Colonic mucosa (tissue), 4 donors: Measurements from ENCODE around the gene NFIA. TPM values are rescaled to one million over a fixed set of nuclear protein-coding genes. Genes with fewer than 3 reads are reported as not detected.

Experiments
- DNase-seq: peaks from one replicate; pipeline ENCODE4 v3.0.0-alpha.2; 2020
- H3K27ac ChIP-seq: fragments of 200-600 bp; one replicate; pipeline ENCODE4 v1.8.0; 2021
- H3K27me3 ChIP-seq: fragments of 200-600 bp; one replicate; pipeline ENCODE4 v1.8.0; 2021
- H3K36me3 ChIP-seq: fragments of 200-600 bp; one replicate; pipeline ENCODE4 v1.8.0; 2021
- H3K4me1 ChIP-seq: fragments of 200-600 bp; one replicate; pipeline ENCODE4 v1.8.0; 2021; ENCODE audit warnings: mild to moderate bottlenecking
- H3K4me3 ChIP-seq: fragments of 200-600 bp; one replicate; pipeline ENCODE4 v1.8.0; 2021
- H3K9ac ChIP-seq, 2 donors: one replicate each; pipeline ENCODE4 v1.7.0; 2013; ENCODE audit warnings: control low read depth in 2 of 2, low read depth in 2 of 2, low read length in 2 of 2
- H3K9me3 ChIP-seq: fragments of 200-600 bp; one replicate; pipeline ENCODE4 v1.8.0; 2021
- CTCF ChIP-seq: fragments of 200-600 bp; IDR thresholded peaks from one replicate; pipeline ENCODE4 v1.8.0; 2022; ENCODE audit warnings: antibody characterized with exemption, mild to moderate bottlenecking
- intact Hi-C: fragments of 100-400 bp; cut with DNase I; formaldehyde crosslinking; loops from one replicate; pipeline ENCODE4 v1.14.1; 2022
- total RNA-seq, 2 donors: library from RNA; stranded (reverse); fragmentation: NEBNext Ultra II Directional in 1 of 2; extraction: Animal tissue kit (Norgen Biotek cat#: 25700) in 1 of 2; gene quantifications; one replicate each; pipeline ENCODE4 v1.2.1, GENCODE V29; 2021
- donor health status: healthy.
- donor health status: DM: no; HTN: no; CAD: no.
- donor health status: DM: no; HTN: no; CAD: no.

NFIA gene
- total RNA-seq, 2 donors from 2014 or later = 36.0 to 44.2 TPM

GRCh38 chr1:61226791-61227567 is 144.6 kb downstream of the NFIA start:
- Histone ChIP-seq H3K36me3 (no peaks in the 10 kb centered on the region), H3K4me1 (no peaks in the 10 kb centered on the region), H3K4me3 (no peak overlapping the region), H3K27me3 (no peaks in the 10 kb centered on the region), H3K27ac (no peak overlapping the region), H3K9ac (peak overlapping the region in 1 of 2 donors; percentile 43), H3K9me3 (no peaks in the 10 kb centered on the region)
- no peak for TF ChIP-seq CTCF
- intact Hi-C loops = no loop called here
- peak; percentile 63 for DNase-seq

- Histone ChIP-seq H3K27ac (no peak overlapping the region), H3K4me1 (no peaks in the 10 kb centered on the region), H3K4me3 (no peak overlapping the region), H3K9ac (no peak overlapping the region), H3K27me3 (no peaks in the 10 kb centered on the region), H3K9me3 (no peaks in the 10 kb centered on the region), H3K36me3 (no peaks in the 10 kb centered on the region)
- TF ChIP-seq CTCF = no peak
- DNase-seq = no peak
- intact Hi-C loops = no loop called here
Observed at GRCh38 chr1:61227857-61228550, 145.6 kb downstream of the NFIA start.

DNA sequence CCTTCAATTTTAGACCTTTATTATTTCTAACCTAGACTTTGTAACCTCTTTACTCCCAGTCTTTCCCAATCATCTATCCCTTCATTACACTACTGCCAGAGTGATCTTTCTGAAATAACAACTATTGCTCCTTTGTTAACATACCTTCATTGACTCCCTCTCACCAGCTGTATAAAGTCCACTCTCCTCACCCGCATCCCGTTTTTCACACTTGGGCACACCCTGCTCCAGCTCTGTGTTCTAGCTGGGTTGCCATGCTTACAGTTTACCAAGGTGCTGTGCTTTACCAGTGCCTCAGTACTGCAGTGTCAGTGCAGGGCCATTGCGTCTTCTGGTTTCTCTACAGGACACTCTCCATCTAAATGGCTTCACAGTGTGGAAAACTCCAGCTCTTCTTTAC is 148.2 kb downstream of the NFIA start:
- H3K4me1 ChIP-seq = no peaks in the 10 kb centered on the region
- H3K9ac ChIP-seq = no peak overlapping the region
- H3K27ac ChIP-seq = no peak overlapping the region
- H3K4me3 ChIP-seq = no peak overlapping the region
- H3K27me3 ChIP-seq = no peaks in the 10 kb centered on the region
- H3K9me3 ChIP-seq = no peaks in the 10 kb centered on the region
- TF ChIP-seq CTCF = no peak
- H3K36me3 ChIP-seq = no peaks in the 10 kb centered on the region
- peak; percentile 68 for DNase-seq
- intact Hi-C loops = no loop called here

DNA sequence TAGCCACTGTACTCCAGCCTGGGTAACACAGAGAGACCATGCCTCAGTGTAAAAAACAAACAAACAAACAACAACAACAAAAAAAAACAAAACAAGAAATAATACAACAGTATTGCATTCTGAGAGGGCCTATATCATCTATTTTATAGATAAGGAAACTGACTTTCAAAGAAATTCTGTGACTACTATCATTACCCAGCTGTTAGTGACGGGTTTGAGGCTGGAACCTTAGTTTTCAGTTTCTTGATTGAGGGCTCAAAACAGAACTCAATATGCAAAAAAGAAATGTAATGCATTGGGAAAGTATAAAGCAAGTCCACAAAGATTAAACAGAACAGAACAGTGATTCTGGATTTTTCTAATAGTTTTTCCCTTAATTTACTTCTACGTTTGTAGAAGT is 149.4 kb downstream of the NFIA start:
- TF ChIP-seq CTCF = no peak
- H3K27me3 ChIP-seq = no peaks in the 10 kb centered on the region
- no peak for DNase-seq
- H3K9ac ChIP-seq = no peak overlapping the region
- H3K4me3 ChIP-seq = no peak overlapping the region
- no peaks in the 10 kb centered on the region for H3K36me3 ChIP-seq
- intact Hi-C loops = no loop called here
- no peak overlapping the region for H3K27ac ChIP-seq
- no peaks in the 10 kb centered on the region for H3K4me1 ChIP-seq
- no peaks in the 10 kb centered on the region for H3K9me3 ChIP-seq

DNA sequence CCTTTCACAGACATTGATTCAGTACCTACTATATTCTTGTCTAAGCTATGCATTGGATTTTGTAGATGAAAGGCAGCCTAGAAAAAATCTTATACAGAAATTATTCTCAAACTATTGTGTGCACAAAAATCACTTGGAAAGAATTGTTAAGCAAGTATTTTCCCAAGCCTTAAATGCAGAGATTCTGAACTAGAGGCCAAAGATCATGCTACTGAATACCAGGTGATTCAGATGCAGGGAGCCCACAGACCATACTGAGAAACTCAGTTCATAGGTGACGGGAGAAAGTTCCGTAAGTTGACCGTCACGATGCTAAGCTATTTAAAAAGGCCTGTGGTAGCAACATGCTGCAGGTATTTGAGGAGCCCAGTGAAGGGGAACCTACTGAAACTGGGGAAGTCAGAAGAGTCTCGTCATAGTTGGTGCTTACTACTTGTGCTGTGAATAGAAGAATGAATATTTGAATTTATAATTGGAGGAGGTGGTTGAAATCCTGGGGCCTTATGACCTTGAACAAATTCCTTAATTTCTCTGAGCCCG is 150.8 kb downstream of the NFIA start:
- H3K9me3 ChIP-seq = no peaks in the 10 kb centered on the region
- H3K27ac ChIP-seq = no peak overlapping the region
- H3K4me1 ChIP-seq = no peaks in the 10 kb centered on the region
- no peak overlapping the region for H3K9ac ChIP-seq
- no peak for TF ChIP-seq CTCF
- no peaks in the 10 kb centered on the region for H3K27me3 ChIP-seq
- H3K36me3 ChIP-seq = no peaks in the 10 kb centered on the region
- no peak overlapping the region for H3K4me3 ChIP-seq
- intact Hi-C loops = no loop called here
- no peak for DNase-seq
